IPS-15b (cell line): ENCODE results near the gene KCNQ1OT1.

Experiments
- H3K27me3 ChIP-seq: one replicate; pipeline ENCODE4 v1.6.1; 2013; ENCODE audit warnings: low read length; ENCODE audit not compliant: control insufficient read depth, insufficient read depth
- H3K36me3 ChIP-seq: one replicate; pipeline ENCODE4 v1.6.1; 2013; ENCODE audit warnings: low read length; ENCODE audit not compliant: control insufficient read depth, insufficient read depth
- H3K4me1 ChIP-seq: one replicate; pipeline ENCODE4 v1.6.1; 2013; ENCODE audit warnings: mild to moderate bottlenecking, low read length; ENCODE audit not compliant: control insufficient read depth, insufficient read depth
- H3K4me3 ChIP-seq: one replicate; pipeline ENCODE4 v1.5.1; 2013; ENCODE audit warnings: low read depth, low read length
- H3K9ac ChIP-seq: one replicate; pipeline ENCODE4 v1.6.1; 2013; ENCODE audit warnings: low read depth, mild to moderate bottlenecking, low read length
- H3K9me3 ChIP-seq: one replicate; pipeline ENCODE4 v1.6.1; 2013; ENCODE audit warnings: mild to moderate bottlenecking, low read length; ENCODE audit not compliant: control insufficient read depth, insufficient read depth

Gene KCNQ1OT1

GRCh38 chr11:2665526-2666400, 34.0 kb downstream of the KCNQ1OT1 start:
- H3K27me3 ChIP-seq: no peaks in the 10 kb centered on the region
- no peaks in the 10 kb centered on the region for H3K4me1 ChIP-seq
- no peak overlapping the region for H3K9ac ChIP-seq
- no peaks in the 10 kb centered on the region for H3K9me3 ChIP-seq
- H3K4me3 ChIP-seq: no peak overlapping the region
- peaks cover 8% of the 10 kb centered on the region for H3K36me3 ChIP-seq

DNA sequence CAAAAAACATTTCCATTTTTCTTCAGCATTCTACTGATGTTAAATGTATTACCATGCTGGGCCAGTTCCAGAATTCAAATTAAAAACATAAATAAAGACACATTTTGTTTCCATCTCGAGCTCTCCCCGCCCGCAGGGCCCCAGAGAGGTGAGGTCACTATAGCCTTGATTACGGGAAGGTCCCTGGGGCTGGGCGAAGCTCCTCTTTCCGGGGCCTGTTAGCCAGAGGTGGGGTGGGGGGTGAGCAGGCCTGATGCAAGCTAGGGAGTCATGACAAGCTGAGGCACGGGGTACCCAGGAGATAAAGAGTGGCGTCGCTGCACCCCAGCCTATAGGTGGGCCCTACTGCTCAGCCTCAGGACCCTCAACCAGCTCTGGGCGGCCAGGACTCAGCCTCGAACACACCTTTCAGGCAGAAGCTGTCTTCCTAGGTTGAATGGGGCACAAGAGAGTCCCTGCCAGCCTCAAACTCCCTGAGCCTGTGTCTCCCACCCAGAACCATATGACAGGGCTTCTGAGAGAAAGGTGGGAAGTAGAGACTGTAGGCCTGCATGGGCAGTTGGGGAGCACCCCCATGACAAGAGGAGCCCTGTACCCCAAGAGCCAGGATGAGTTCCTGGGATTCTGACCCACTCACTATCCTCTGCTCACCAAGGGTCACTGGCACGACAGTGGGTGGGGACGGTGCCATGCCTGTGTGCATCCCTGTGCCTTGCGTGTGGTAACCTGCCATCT, 34.8 kb downstream of the KCNQ1OT1 start:
- Histone ChIP-seq H3K27me3 (no peaks in the 10 kb centered on the region), H3K9ac (no peak overlapping the region), H3K4me3 (no peak overlapping the region), H3K4me1 (no peaks in the 10 kb centered on the region), H3K36me3 (peaks cover 8% of the 10 kb centered on the region), H3K9me3 (peaks cover 5% of the 10 kb centered on the region)

DNA sequence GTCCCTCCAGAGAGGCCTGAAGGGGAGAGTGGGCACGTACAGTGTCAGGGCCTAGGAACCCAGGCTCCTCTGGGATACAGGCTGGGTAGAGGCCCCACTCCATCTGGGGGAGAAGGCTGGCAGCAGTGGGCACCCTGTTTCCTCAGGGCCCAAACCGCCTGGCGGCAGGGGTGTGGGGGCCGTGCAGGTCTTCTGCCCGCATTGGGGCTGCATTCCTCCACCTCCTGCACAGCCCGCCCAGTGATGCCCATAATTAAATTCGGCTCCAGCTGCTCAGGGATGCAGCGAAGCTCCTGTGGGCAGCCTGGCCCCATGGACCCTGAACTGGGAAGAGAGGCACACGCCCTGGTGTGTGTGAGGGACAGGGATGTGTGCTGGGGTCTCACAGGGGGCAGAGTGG, 35.4 kb downstream of the KCNQ1OT1 start:
- no peaks in the 10 kb centered on the region for H3K27me3 ChIP-seq
- H3K36me3 ChIP-seq: peaks cover 8% of the 10 kb centered on the region
- no peak overlapping the region for H3K4me3 ChIP-seq
- no peak overlapping the region for H3K9ac ChIP-seq
- H3K4me1 ChIP-seq: no peaks in the 10 kb centered on the region
- H3K9me3 ChIP-seq: peaks cover 10% of the 10 kb centered on the region

GRCh38 chr11:2663915-2664314, 35.9 kb downstream of the KCNQ1OT1 start:
- Histone ChIP-seq H3K9ac (no peak overlapping the region), H3K4me3 (no peak overlapping the region), H3K4me1 (no peaks in the 10 kb centered on the region), H3K36me3 (peaks cover 7% of the 10 kb centered on the region), H3K9me3 (peaks cover 15% of the 10 kb centered on the region), H3K27me3 (no peaks in the 10 kb centered on the region)

- Histone ChIP-seq H3K9me3 (peaks cover 16% of the 10 kb centered on the region), H3K4me1 (no peaks in the 10 kb centered on the region), H3K36me3 (peaks cover 4% of the 10 kb centered on the region)
Measured at GRCh38 chr11:2663506-2663905, 36.3 kb downstream of the KCNQ1OT1 start.

GRCh38 chr11:2662430-2663299, 37.1 kb downstream of the KCNQ1OT1 start:
- Histone ChIP-seq H3K4me1 (no peaks in the 10 kb centered on the region), H3K36me3 (no peaks in the 10 kb centered on the region), H3K9me3 (peaks cover 16% of the 10 kb centered on the region), H3K27me3 (peaks cover 7% of the 10 kb centered on the region), H3K9ac (no peak overlapping the region), H3K4me3 (no peak overlapping the region)

More at GRCh38 chr11:2663506-2663905, 36.3 kb downstream of the KCNQ1OT1 start:
- H3K9ac ChIP-seq: no peak overlapping the region
- no peak overlapping the region for H3K4me3 ChIP-seq
- H3K27me3 ChIP-seq: peaks cover 3% of the 10 kb centered on the region

GRCh38 chr11:2662024-2662312, 37.8 kb downstream of the KCNQ1OT1 start:
- Histone ChIP-seq H3K27me3 (peaks cover 14% of the 10 kb centered on the region), H3K4me3 (no peak overlapping the region), H3K4me1 (no peaks in the 10 kb centered on the region), H3K9ac (no peak overlapping the region), H3K36me3 (no peaks in the 10 kb centered on the region), H3K9me3 (peaks cover 19% of the 10 kb centered on the region)

DNA sequence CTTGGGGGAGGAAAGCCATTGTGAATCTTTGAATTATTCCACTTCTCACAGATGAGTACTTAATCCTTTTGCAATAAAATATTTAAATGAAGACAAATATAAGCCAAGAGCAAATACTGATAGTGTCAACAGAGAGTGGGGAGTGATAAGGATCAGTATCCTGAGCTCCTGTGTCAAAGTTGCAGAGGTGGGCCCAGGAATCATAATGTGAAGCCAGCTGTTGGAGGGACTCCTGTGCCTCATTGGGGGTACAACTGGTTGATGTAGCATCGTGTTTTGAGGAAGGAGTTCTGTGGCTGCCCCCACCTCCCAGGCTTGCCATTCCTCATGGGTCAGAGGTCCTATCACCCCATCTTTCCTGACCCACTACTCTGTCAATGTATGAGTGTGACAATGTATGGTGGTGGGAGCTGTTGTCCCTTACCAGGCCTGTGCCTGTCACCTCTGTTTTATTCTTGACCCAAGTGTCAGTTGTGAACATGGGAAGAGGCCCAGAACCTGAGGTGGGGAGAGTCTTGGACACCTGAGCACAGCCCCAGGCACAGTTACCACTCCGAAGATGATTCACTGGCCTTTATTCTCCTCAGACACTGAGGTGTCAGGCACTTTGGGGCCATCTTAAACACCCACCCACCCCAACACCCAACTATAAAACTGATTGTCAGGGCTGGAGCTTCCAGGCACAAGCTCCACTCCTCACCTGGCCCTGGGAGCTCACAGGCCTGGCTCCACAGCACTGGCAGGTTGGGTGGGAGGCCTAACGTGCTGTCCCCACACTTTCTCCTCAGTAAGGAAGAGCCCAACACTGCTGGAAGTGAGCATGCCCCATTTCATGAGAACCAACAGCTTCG, 38.4 kb downstream of the KCNQ1OT1 start:
- Histone ChIP-seq H3K4me1 (no peaks in the 10 kb centered on the region), H3K36me3 (no peaks in the 10 kb centered on the region), H3K4me3 (no peak overlapping the region), H3K27me3 (peaks cover 18% of the 10 kb centered on the region), H3K9me3 (peaks cover 19% of the 10 kb centered on the region), H3K9ac (no peak overlapping the region)

- peaks cover 19% of the 10 kb centered on the region for H3K9me3 ChIP-seq
- H3K36me3 ChIP-seq: no peaks in the 10 kb centered on the region
- H3K4me3 ChIP-seq: no peak overlapping the region
- H3K4me1 ChIP-seq: no peaks in the 10 kb centered on the region
- H3K27me3 ChIP-seq: peaks cover 26% of the 10 kb centered on the region
- no peak overlapping the region for H3K9ac ChIP-seq
Measured at GRCh38 chr11:2660357-2660939, 39.3 kb downstream of the KCNQ1OT1 start.

- no peak overlapping the region for H3K9ac ChIP-seq
- peaks cover 25% of the 10 kb centered on the region for H3K9me3 ChIP-seq
Measured at GRCh38 chr11:2657697-2658284, 42.0 kb downstream of the KCNQ1OT1 start.

More at GRCh38 chr11:2657697-2658284, 42.0 kb downstream of the KCNQ1OT1 start:
- H3K27me3 ChIP-seq: peaks cover 49% of the 10 kb centered on the region
- no peaks in the 10 kb centered on the region for H3K4me1 ChIP-seq
- H3K36me3 ChIP-seq: peaks cover 3% of the 10 kb centered on the region
- H3K4me3 ChIP-seq: no peak overlapping the region
